Keratinocyte (primary cell): Measurements from ENCODE around the gene CPSF4.

Source experiments
- CTCF ChIP-seq, 3 experiments: IDR thresholded peaks in 1 of 3; conservative IDR thresholded peaks in 1 of 3; optimal IDR thresholded peaks in 1 of 3; 2 replicates in 2 of 3; 3 replicates in 1 of 3; pipeline versions ENCODE3 to v1.5.1; 2011; ENCODE audit warnings: low read length in 3 of 3, mild to moderate bottlenecking in 3 of 3, moderate library complexity in 2 of 3, control low read depth in 1 of 3, inconsistent platforms in 1 of 3; ENCODE audit not compliant: insufficient read depth in 2 of 3; ENCODE audit errors: extremely low read depth in 1 of 3
- EZH2 ChIP-seq: IDR thresholded peaks from one replicate; pipeline ENCODE4 v1.6.1; 2012; ENCODE audit warnings: inconsistent platforms, mild to moderate bottlenecking, low read length, moderate library complexity

- TF ChIP-seq CTCF (optimal IDR thresholded peaks at IDR 0.05 in 1 of 3, IDR thresholded peaks at IDR 0.05 in 1 of 3, conservative IDR thresholded peaks at IDR 0.05 in 1 of 3; ENCODE audit: extremely low read depth in 1 of 3, insufficient read depth in 2 of 3, low read length in 3 of 3) (no peak), EZH2 (no peak)
These were observed 19.3 kb upstream of the CPSF4 start for GRCh38 chr7:99419323-99420021.
